Stimulated activated CD4-positive, alpha-beta T cell treated with anti-CD3 and anti-CD28 coated beads, Interleukin-12 subunit alpha, Interleukin-12 subunit beta, amount 100 ng/mL, for 4 hours (primary cell): ENCODE data around the gene MIS18BP1.
"Not testable (repeated sequence)": the region's sequence is repeated elsewhere in the genome, so short reads cannot be mapped to it uniquely, and the experiment has no call there.

Source experiments
- DNase-seq: peaks from one replicate; pipeline ENCODE4 v3.0.0-alpha.2; 2020

Gene MIS18BP1

GRCh38 chr14:45242706-45243105 is 10.3 kb downstream of the MIS18BP1 start:
- no peak for DNase-seq

- DNase-seq = no peak
These were observed 14.0 kb downstream of the MIS18BP1 start for GRCh38 chr14:45238988-45239387.

GRCh38 chr14:45227566-45227965 is 25.4 kb downstream of the MIS18BP1 start:
- no peak for DNase-seq

GRCh38 chr14:45222485-45223262 is 30.3 kb downstream of the MIS18BP1 start:
- DNase-seq = no peak

DNA sequence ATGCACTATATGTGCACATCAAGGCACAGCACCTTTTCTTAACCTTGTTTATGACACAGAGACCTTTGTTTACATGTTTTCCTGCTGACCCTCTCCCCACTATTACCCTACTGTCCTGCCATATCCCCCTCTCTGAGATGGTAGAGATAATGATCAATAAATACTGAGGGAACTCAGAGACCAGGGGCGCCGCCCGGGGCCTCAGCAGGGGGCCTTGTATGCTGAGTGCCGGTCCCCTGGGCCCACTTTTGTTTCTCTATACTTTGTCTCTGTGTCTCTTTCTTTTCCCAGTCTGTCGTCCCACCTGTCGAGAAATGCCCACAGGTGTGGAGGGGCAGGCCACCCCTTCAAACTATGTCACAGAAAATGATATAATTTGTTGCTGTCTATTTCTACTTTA is 38.7 kb downstream of the MIS18BP1 start:
- DNase-seq = not testable (repeated sequence)

DNA sequence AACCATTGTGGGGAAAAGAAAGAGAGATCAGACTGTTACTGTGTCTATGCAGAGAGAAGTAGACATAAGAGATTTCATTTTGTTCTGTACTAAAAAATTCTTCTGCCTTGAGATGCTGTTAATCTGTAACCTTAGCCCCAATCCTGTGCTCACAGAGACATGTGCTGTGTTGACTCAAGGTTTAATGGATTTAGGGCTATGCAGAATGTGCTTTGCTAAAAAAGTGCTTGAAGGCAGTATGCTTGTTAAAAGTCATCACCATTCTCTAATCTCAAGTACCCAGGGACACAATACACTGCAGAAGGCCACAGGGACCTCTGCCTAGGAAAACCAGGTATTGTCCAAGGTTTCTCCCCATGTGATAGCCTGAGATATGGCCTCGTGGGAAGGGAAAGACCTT is 39.3 kb downstream of the MIS18BP1 start:
- DNase-seq = not testable (repeated sequence)

GRCh38 chr14:45212231-45212630 is 40.8 kb downstream of the MIS18BP1 start:
- no peak for DNase-seq

DNA sequence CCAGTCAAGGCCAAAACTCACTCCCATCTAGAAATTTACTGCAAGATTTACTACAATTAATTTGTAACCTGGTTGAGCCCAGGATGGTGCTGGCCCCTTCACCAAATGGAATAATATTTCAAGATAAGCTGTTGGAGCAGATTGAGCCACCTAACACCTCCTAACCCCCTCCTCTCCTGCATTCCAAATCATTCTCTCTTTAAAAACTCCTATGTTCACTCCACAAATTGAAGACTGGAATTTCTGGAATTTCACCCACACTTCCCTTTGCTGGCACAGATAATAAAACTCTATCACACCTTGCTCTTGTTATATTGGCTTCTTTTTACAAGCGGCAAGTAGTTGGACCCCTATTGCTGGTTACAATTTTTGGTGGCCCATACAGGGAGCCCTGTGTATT is 41.7 kb downstream of the MIS18BP1 start:
- DNase-seq = no peak

- no peak for DNase-seq
These were observed 42.8 kb downstream of the MIS18BP1 start for GRCh38 chr14:45210159-45210558.

GRCh38 chr14:45204241-45204640 is 48.8 kb downstream of the MIS18BP1 start:
- no peak for DNase-seq

DNA sequence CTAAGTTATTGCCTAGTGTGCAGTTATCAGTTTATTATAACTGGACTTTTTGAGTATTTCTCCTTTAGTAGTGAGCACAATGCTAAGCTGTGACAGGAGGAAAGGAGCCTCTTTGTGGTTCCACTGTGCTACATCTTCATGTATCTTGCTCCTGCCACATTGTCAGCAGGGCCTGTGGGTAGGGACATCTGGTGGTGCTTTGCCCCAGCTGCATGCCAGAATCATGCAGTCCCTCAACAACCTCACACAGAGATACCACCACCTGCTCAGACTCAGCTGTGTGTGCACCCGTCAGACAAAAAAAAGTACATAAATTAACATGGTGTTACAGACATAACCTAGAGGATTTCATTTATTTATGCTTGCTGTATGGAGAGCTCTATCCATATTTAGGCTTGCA is 51.1 kb downstream of the MIS18BP1 start:
- DNase-seq = no peak

DNA sequence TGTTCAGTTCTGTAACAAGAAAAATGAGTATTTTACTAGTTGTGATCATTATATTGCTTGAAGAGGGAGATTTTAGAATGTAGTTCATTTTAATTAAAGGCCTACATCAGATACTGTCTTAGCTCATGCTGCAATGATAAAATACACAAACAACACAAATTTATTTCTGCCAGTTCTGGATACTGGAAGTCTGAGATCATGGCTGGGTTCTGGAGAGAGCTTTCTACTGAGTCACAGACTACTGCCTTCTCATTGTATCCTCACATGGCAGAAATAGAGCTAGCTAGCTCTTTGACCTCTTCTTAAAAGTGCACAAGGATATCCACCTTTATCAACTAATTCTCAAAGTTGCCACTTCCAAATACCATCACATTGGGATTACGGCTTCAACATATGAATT is 53.8 kb downstream of the MIS18BP1 start:
- DNase-seq = no peak

- no peak for DNase-seq
These were observed 54.5 kb downstream of the MIS18BP1 start for GRCh38 chr14:45198551-45198950.

DNA sequence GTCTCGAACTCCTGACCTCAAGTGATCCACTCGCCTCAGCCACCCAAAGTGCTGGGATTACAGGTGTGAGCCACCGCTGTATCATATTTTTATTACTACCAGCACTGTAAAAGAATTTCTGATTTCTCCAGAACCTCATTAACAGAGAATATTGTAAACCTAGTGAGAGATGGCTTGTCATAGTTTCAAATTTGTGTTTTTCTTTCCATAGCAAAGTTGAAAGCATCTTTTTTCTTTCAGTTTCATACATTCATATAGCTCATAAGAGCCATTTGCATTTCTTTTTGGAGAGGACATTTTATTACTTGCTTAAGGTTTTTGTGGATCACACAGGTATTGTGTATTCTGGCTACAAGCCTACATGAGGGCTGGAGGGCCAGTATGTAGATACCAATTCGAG is 58.0 kb downstream of the MIS18BP1 start:
- DNase-seq = no peak

GRCh38 chr14:45185100-45185814 is 67.7 kb downstream of the MIS18BP1 start:
- DNase-seq = no peak

GRCh38 chr14:45181806-45182205 is 71.2 kb downstream of the MIS18BP1 start:
- no peak for DNase-seq

- DNase-seq = no peak
These were observed 71.7 kb downstream of the MIS18BP1 start for GRCh38 chr14:45181329-45181728.

DNA sequence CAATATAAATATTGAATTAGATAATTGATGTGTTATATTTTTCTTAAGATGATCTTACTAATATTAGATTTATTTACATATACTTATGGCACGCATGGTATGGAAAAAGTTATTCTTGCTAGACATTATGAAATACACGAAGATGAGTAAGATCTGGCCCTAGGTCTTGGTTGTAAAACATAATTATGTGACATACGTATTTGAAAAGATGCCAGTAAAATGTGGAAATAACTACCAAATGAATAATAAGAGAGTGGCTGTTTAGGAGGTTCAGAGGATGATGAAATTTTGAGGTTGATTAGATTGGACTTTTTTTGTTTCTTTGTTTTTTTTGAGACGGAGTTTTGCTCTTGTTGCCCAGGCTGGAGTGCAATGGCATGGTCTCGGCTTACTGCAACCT is 75.9 kb downstream of the MIS18BP1 start:
- no peak for DNase-seq

DNA sequence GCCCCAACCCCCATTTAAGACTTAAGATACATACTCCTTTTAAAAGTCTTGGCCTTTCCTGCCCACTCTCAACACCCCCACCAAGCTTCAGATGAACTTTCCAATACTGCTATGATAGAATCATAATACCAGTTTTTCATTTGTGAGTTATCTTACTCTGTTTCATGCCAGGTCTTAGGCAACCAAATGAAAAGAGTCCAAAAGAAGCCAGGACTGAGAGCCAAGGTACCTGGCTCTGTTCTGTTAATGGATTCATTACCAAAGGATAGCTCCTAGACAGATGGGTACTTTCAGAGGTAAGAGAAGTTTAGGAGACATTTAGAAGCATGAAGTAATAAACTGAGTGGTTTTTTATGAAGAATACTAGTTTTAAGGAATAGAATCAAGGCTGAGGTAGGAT is 83.1 kb downstream of the MIS18BP1 start:
- DNase-seq = no peak

GRCh38 chr14:45156067-45156466 is 96.9 kb downstream of the MIS18BP1 start:
- no peak for DNase-seq
